ENCODE data around the gene SPATA6L. TPM values are rescaled to one million over a fixed set of nuclear protein-coding genes. Genes with fewer than 3 reads are reported as not detected.

The SPATA6L gene
- total RNA-seq, 1 experiment from 2014 or later = 0.57 TPM

- H3K4me1 ChIP-seq (ENCODE audit: control insufficient read depth in 1 of 2, insufficient read depth in 2 of 2, low read length in 2 of 2) = peaks cover 17 to 28% of the 10 kb centered on the region in 2 experiments
- H3K4me2 ChIP-seq (ENCODE audit: low read length) = no peak overlapping the region
- H3K79me2 ChIP-seq (ENCODE audit: insufficient read depth, low read length) = no peaks in the 10 kb centered on the region; the same call in 1 of the 2 replicates
- ChIA-PET RAD21 (ENCODE audit: low non-redundant PET in 1 of 2, low total read pairs in 2 of 2, uncharacterized antibody in 2 of 2, unreplicated experiment in 2 of 2) (no interaction called here), CTCF (no interaction called here), POLR2A (no interaction called here)
- H3K27ac ChIP-seq (ENCODE audit: low read depth, low read length) = no peak overlapping the region
- H2AFZ ChIP-seq (ENCODE audit: low read depth, low read length, poor library complexity, severe bottlenecking) = no peak overlapping the region
- no peaks in the 10 kb centered on the region for H4K20me1 ChIP-seq (ENCODE audit: insufficient read depth)
- no peaks in the 10 kb centered on the region for H3K9me2 ChIP-seq (ENCODE audit: insufficient read depth)
- intact Hi-C loops (cut with micrococcal nuclease) = loop anchor here (10.0 kb wide), 2 partner anchors 321 to 931 kb away; partner anchors contain the start of gene JAK2
- no peak overlapping the region for H3K9ac ChIP-seq (ENCODE audit: low read length)
- H3K27me3 ChIP-seq (ENCODE audit: insufficient read depth, low read length) = no peaks in the 10 kb centered on the region
- DNase-seq (ENCODE audit: low read depth, low spot score) (no peak), ATAC-seq (no peak)
- H3K36me3 ChIP-seq (ENCODE audit: control insufficient read depth in 1 of 2, insufficient read depth in 2 of 2, low read length in 2 of 2) = no peaks in the 10 kb centered on the region
- TF ChIP-seq SIN3A (IDR thresholded peaks at IDR 0.05; ENCODE audit: low read depth) = no peak
- H3K4me3 ChIP-seq (replicated peaks in 1 of 2; ENCODE audit: low read depth in 1 of 2, low read length in 2 of 2) = no peak overlapping the region
- no peaks in the 10 kb centered on the region for H3K9me3 ChIP-seq (ENCODE audit: control insufficient read depth in 1 of 2, insufficient read depth in 1 of 2, low read depth in 1 of 2, low read length in 2 of 2)
- no TSS peak for BruUV-seq (replicated peaks)
These were observed 2.3 kb downstream of the SPATA6L start for GRCh38 chr9:4663956-4664355.

DNA sequence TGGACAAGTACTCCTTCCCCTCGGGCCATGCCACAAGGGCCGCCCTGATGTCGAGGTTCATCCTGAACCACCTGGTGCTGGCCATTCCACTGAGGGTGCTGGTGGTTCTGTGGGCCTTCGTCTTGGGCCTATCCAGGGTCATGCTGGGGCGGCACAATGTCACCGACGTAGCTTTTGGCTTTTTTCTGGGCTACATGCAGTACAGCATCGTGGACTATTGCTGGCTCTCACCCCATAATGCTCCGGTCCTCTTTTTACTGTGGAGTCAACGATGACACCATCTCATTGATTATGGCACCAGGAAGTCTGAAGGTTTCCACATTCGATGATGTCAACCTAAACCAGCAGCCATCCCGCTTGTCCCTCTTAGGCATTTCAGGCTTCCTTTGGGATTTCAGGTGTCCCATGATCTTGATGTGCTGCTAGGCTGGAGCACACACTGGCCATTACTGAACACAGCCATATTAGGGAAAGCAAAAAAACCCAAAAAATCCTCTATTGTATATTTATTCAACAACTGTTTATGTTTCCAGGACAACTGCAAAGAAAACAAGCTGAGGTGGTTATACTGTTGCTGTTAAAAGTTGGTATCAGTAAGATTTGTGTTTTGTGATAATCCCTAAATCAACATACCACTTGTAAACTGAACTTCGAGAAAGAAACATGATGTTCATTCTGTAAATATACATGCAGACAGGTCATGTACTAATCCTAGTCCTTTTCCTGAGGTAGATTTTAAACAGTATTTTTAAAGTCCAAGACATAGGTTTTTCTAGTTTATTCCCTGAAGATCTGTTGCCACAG, 3.1 kb downstream of the SPATA6L start:
- ChIA-PET CTCF (interaction anchor here (1.0 to 1.3 kb wide), 3 partner anchors 23 to 280 kb away, joined by 3 to 4 read pairs (median 3); no protein-coding TSS in a partner anchor), POLR2A (no interaction called here), RAD21 (ENCODE audit: low non-redundant PET in 1 of 2, low total read pairs in 2 of 2, uncharacterized antibody in 2 of 2, unreplicated experiment in 2 of 2) (no interaction called here)
- Histone ChIP-seq H3K4me3 (replicated peaks in 1 of 2; ENCODE audit: low read depth in 1 of 2, low read length in 2 of 2) (peak overlapping the region; percentile 75 to 77), H3K27me3 (ENCODE audit: insufficient read depth, low read length) (no peaks in the 10 kb centered on the region), H3K36me3 (ENCODE audit: control insufficient read depth in 1 of 2, insufficient read depth in 2 of 2, low read length in 2 of 2) (no peaks in the 10 kb centered on the region), H3K9me3 (ENCODE audit: control insufficient read depth in 1 of 2, insufficient read depth in 1 of 2, low read depth in 1 of 2, low read length in 2 of 2) (no peaks in the 10 kb centered on the region), H3K4me1 (ENCODE audit: control insufficient read depth in 1 of 2, insufficient read depth in 2 of 2, low read length in 2 of 2) (peaks cover 17 to 28% of the 10 kb centered on the region in 2 experiments), H3K79me2 (ENCODE audit: insufficient read depth, low read length) (no peaks in the 10 kb centered on the region; the same call in 1 of the 2 replicates), H4K20me1 (ENCODE audit: insufficient read depth) (no peaks in the 10 kb centered on the region), H2AFZ (ENCODE audit: low read depth, low read length, poor library complexity, severe bottlenecking) (no peak overlapping the region), H3K9me2 (ENCODE audit: insufficient read depth) (no peaks in the 10 kb centered on the region), H3K9ac (ENCODE audit: low read length) (peak overlapping the region; percentile 82), H3K27ac (ENCODE audit: low read depth, low read length) (peak overlapping the region; percentile 70; the same call in 1 of the 2 replicates), H3K4me2 (ENCODE audit: low read length) (peak overlapping the region; percentile 92)
- no peak for ATAC-seq
- BruUV-seq (replicated peaks) = TSS peak; percentile 53
- TF ChIP-seq JUND (IDR thresholded peaks at IDR 0.05) (no peak), RAD21 (IDR thresholded peaks at IDR 0.05; ENCODE audit: low read depth) (no peak), MAX (IDR thresholded peaks at IDR 0.05) (0 out of 2 replicates have a peak, but pooled peaks have one; percentile 0)
- intact Hi-C loops (cut with micrococcal nuclease) = loop anchor here (10.0 kb wide), 2 partner anchors 322 to 932 kb away; partner anchors contain the start of gene JAK2
- no peak for DNase-seq (ENCODE audit: low read depth, low spot score)

Measured in HCT116 (cell line).